Measurements from ENCODE around the gene BTRC. TPM values are rescaled to one million over a fixed set of nuclear protein-coding genes. Genes with fewer than 3 reads are reported as not detected.

Gene BTRC
- polyA plus RNA-seq, 3 donors = 2.8 to 4.3 (median 3.1) TPM

- Histone ChIP-seq H3K36me3 (replicated peaks in 1 of 2; ENCODE audit: control insufficient read depth in 1 of 2, insufficient read depth in 2 of 2, low read length in 2 of 2) (peaks cover 9 to 13% of the 10 kb centered on the region in 2 donors), H3K4me2 (replicated peaks; ENCODE audit: extremely low read depth, low read length, poor library complexity, severe bottlenecking) (no peak overlapping the region), H3K9ac (ENCODE audit: insufficient read depth, low read length, poor library complexity, severe bottlenecking) (no peak overlapping the region), H4K20me1 (ENCODE audit: insufficient read depth, low read length) (no peaks in the 10 kb centered on the region), H3K27ac (ENCODE audit: low read depth in 1 of 2, low read length in 2 of 2) (no peak overlapping the region), H3K27me3 (ENCODE audit: control insufficient read depth in 2 of 2, insufficient read depth in 2 of 2, low read length in 2 of 2) (peaks cover 19 to 22% of the 10 kb centered on the region in 2 donors), H3K9me3 (replicated peaks in 1 of 2; ENCODE audit: control insufficient read depth in 1 of 2, insufficient read depth in 1 of 2, low read length in 2 of 2) (peaks cover 0 to 11% of the 10 kb centered on the region in 2 donors), H3K4me1 (ENCODE audit: control insufficient read depth in 1 of 2, insufficient read depth in 2 of 2, low read length in 2 of 2) (peaks cover 17 to 21% of the 10 kb centered on the region in 2 donors), H3K4me3 (replicated peaks in 1 of 3; ENCODE audit: low read depth in 2 of 3, low read length in 3 of 3) (no peak overlapping the region), H3K79me2 (ENCODE audit: insufficient read depth, low read length) (no peaks in the 10 kb centered on the region), H2AFZ (ENCODE audit: insufficient read depth, low read depth, low read length, poor library complexity, severe bottlenecking) (no peak overlapping the region)
- 100% methylated on average over 2 of the region's 2 CpGs for WGBS (ENCODE audit: insufficient coverage)
- Mint-ChIP-seq H3K27ac (no peak overlapping the region), H3K36me3 (peaks cover 11 to 19% of the 10 kb centered on the region in 2 donors), H3K9me3 (peaks cover 0 to 10% (median 6%) of the 10 kb centered on the region in 7 donors), H3K4me3 (no peak overlapping the region), H3K4me1 (peaks cover 17% of the 10 kb centered on the region), H3K27me3 (ENCODE audit: low read depth in 3 of 3) (peaks cover 23 to 26% (median 24%) of the 10 kb centered on the region in 3 donors)
- intact Hi-C loops (cut with micrococcal nuclease) = loop anchor here (5.0 kb wide), 2 partner anchors 300 to 360 kb away; no protein-coding TSS in a partner anchor
- DNase-seq = no peak
- no peak for TF ChIP-seq CTCF (IDR thresholded peaks at IDR 0.05)
Observed at GRCh38 chr10:101572785-101573184, 218.8 kb downstream of the BTRC start.

- Mint-ChIP-seq H3K27me3 (ENCODE audit: low read depth in 3 of 3) (peaks cover 10 to 12% (median 11%) of the 10 kb centered on the region in 3 donors), H3K36me3 (peaks cover 19 to 33% of the 10 kb centered on the region in 2 donors), H3K4me3 (no peak overlapping the region), H3K27ac (peak overlapping the region in 1 of 7 donors; percentile 46), H3K4me1 (peaks cover 17% of the 10 kb centered on the region), H3K9me3 (peaks cover 0 to 7% (median 5%) of the 10 kb centered on the region in 7 donors)
- Histone ChIP-seq H3K9ac (ENCODE audit: insufficient read depth, low read length, poor library complexity, severe bottlenecking) (no peak overlapping the region), H3K36me3 (replicated peaks in 1 of 2; ENCODE audit: control insufficient read depth in 1 of 2, insufficient read depth in 2 of 2, low read length in 2 of 2) (peaks cover 20 to 27% of the 10 kb centered on the region in 2 donors), H3K4me3 (replicated peaks in 1 of 3; ENCODE audit: low read depth in 2 of 3, low read length in 3 of 3) (no peak overlapping the region), H3K4me2 (replicated peaks; ENCODE audit: extremely low read depth, low read length, poor library complexity, severe bottlenecking) (no peak overlapping the region), H3K27me3 (ENCODE audit: control insufficient read depth in 2 of 2, insufficient read depth in 2 of 2, low read length in 2 of 2) (peaks cover 7 to 8% of the 10 kb centered on the region in 2 donors), H3K4me1 (ENCODE audit: control insufficient read depth in 1 of 2, insufficient read depth in 2 of 2, low read length in 2 of 2) (peaks cover 17 to 21% of the 10 kb centered on the region in 2 donors), H3K27ac (ENCODE audit: low read depth in 1 of 2, low read length in 2 of 2) (no peak overlapping the region), H4K20me1 (ENCODE audit: insufficient read depth, low read length) (no peaks in the 10 kb centered on the region), H3K9me3 (replicated peaks in 1 of 2; ENCODE audit: control insufficient read depth in 1 of 2, insufficient read depth in 1 of 2, low read length in 2 of 2) (peaks cover 0 to 11% of the 10 kb centered on the region in 2 donors), H2AFZ (ENCODE audit: insufficient read depth, low read depth, low read length, poor library complexity, severe bottlenecking) (no peak overlapping the region), H3K79me2 (ENCODE audit: insufficient read depth, low read length) (no peaks in the 10 kb centered on the region)
- no peak for TF ChIP-seq CTCF (IDR thresholded peaks at IDR 0.05)
- DNase-seq = no peak
- intact Hi-C loops (cut with micrococcal nuclease) = loop anchor here (5.0 kb wide), 2 partner anchors 302 to 362 kb away; no protein-coding TSS in a partner anchor
- WGBS (ENCODE audit: insufficient coverage) = 97% methylated on average over 10 of the region's 25 CpGs
Observed at GRCh38 chr10:101573885-101574753, 220.2 kb downstream of the BTRC start.
